K562 (cell line): ENCODE results near the gene SRD5A1.

Experiments
- ILF3 ChIP-seq: fragments of 450-650 bp; IDR thresholded peaks from 2 replicates; pipeline ENCODE4 v1.6.1; 2018; ENCODE audit warnings: antibody characterized with exemption, mild to moderate bottlenecking, moderate library complexity, borderline replicate concordance
- SREBF2 ChIP-seq: sonication (generic); formaldehyde crosslinking; IDR thresholded peaks from 2 replicates; pipeline ENCODE4 v1.4.0; 2020; ENCODE audit warnings: mild to moderate bottlenecking, missing genetic modification reagents
- TF ChIP-seq, protein P1 (sequence below), 3 experiments: IDR thresholded peaks in 2 of 3; conservative IDR thresholded peaks in 1 of 3; 2 replicates each; pipeline ENCODE4 v1.5.1; 2011 to 2012; ENCODE audit warnings: low read length in 3 of 3, mild to moderate bottlenecking in 3 of 3, control low read depth in 2 of 3, improper control_type of control experiment in 1 of 3, inconsistent platforms in 1 of 3, low read depth in 1 of 3, mixed read lengths in 1 of 3, moderate library complexity in 1 of 3; ENCODE audit not compliant: insufficient read depth in 2 of 3
- TF ChIP-seq, protein P2 (sequence below), 2 experiments: fragments of 450-650 bp in 1 of 2; sonication (generic) in 1 of 2; formaldehyde crosslinking in 1 of 2; IDR thresholded peaks; 2 replicates each; pipeline versions ENCODE4 v1.7.1 to v1.9.0; 2016 to 2022; ENCODE audit warnings: inconsistent platforms in 1 of 2, mild to moderate bottlenecking in 1 of 2, missing genetic modification reagents in 1 of 2

DNA sequence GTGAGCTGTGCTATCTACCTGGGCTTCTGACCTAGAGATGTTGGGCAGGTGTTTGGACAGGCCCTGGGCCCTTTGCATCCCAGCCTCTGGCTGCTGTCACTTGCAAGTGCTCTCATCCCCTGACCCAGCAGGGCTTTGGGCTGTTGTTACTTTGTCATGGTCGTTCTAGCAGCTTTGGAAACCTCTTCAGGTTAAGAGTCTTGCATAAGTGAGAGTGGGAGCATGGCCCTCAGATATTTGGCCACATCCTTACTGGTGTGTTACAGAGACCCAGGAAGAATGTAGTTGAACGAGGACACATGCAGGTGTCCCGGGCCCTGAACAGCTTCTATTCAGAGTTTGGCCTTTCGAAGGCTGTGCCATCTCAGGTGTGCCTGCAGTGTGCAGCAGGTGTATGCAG is 84.4 kb downstream of the SRD5A1 start:
- TF ChIP-seq, protein P1, sequence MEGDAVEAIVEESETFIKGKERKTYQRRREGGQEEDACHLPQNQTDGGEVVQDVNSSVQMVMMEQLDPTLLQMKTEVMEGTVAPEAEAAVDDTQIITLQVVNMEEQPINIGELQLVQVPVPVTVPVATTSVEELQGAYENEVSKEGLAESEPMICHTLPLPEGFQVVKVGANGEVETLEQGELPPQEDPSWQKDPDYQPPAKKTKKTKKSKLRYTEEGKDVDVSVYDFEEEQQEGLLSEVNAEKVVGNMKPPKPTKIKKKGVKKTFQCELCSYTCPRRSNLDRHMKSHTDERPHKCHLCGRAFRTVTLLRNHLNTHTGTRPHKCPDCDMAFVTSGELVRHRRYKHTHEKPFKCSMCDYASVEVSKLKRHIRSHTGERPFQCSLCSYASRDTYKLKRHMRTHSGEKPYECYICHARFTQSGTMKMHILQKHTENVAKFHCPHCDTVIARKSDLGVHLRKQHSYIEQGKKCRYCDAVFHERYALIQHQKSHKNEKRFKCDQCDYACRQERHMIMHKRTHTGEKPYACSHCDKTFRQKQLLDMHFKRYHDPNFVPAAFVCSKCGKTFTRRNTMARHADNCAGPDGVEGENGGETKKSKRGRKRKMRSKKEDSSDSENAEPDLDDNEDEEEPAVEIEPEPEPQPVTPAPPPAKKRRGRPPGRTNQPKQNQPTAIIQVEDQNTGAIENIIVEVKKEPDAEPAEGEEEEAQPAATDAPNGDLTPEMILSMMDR (IDR thresholded peaks at IDR 0.05 in 2 of 3, conservative IDR thresholded peaks at IDR 0.05 in 1 of 3; ENCODE audit: insufficient read depth in 2 of 3, low read depth in 1 of 3, low read length in 3 of 3) = no peak
- TF ChIP-seq ILF3 = no peak
- TF ChIP-seq, protein P2, sequence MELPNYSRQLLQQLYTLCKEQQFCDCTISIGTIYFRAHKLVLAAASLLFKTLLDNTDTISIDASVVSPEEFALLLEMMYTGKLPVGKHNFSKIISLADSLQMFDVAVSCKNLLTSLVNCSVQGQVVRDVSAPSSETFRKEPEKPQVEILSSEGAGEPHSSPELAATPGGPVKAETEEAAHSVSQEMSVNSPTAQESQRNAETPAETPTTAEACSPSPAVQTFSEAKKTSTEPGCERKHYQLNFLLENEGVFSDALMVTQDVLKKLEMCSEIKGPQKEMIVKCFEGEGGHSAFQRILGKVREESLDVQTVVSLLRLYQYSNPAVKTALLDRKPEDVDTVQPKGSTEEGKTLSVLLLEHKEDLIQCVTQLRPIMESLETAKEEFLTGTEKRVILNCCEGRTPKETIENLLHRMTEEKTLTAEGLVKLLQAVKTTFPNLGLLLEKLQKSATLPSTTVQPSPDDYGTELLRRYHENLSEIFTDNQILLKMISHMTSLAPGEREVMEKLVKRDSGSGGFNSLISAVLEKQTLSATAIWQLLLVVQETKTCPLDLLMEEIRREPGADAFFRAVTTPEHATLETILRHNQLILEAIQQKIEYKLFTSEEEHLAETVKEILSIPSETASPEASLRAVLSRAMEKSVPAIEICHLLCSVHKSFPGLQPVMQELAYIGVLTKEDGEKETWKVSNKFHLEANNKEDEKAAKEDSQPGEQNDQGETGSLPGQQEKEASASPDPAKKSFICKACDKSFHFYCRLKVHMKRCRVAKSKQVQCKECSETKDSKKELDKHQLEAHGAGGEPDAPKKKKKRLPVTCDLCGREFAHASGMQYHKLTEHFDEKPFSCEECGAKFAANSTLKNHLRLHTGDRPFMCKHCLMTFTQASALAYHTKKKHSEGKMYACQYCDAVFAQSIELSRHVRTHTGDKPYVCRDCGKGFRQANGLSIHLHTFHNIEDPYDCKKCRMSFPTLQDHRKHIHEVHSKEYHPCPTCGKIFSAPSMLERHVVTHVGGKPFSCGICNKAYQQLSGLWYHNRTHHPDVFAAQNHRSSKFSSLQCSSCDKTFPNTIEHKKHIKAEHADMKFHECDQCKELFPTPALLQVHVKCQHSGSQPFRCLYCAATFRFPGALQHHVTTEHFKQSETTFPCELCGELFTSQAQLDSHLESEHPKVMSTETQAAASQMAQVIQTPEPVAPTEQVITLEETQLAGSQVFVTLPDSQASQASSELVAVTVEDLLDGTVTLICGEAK (IDR thresholded peaks at IDR 0.05) = no peak
- TF ChIP-seq, protein P2 (CRISPR knock-in tag; IDR thresholded peaks at IDR 0.05) = no peak
- no peak for TF ChIP-seq SREBF2 (CRISPR knock-in tag)
